GM23248 (cell line): ENCODE measurements around the gene PMVK.

Experiments used
- EZH2 ChIP-seq: fragments of 200-600 bp; sonication (generic); IDR thresholded peaks from 2 replicates; pipeline ENCODE4 v1.6.1; 2018; ENCODE audit warnings: antibody characterized with exemption, mild to moderate bottlenecking; ENCODE audit not compliant: insufficient read depth, poor library complexity, severe bottlenecking
- EZH2phosphoT487 ChIP-seq: fragments of 200-600 bp; sonication (generic); IDR thresholded peaks from 2 replicates; pipeline ENCODE4 v1.6.1; 2018; ENCODE audit warnings: antibody characterized with exemption, moderate library complexity, mild to moderate bottlenecking, low read depth; ENCODE audit not compliant: insufficient read depth

DNA sequence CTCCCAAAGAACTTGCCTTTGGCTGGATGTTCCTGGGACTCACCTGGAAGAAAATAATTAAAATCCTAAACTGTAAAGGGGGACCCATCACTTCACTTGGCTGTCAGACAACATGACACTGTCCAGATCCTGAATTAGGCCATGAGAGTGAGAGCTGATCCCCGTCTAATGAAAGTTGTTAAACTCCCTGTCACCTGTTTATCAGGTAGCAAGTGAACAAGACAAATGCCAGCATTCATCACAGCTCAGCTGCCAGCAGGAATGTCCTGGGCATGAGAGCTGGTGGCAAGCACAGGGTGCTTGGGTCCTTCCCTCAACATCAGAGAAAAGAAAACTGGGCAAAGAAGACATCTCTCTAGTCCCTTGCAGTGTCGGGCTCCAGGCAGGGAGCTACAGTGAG lies 23.8 kb downstream of the PMVK start:
- TF ChIP-seq EZH2 (no peak), EZH2phosphoT487 (no peak)
